Gastroesophageal sphincter (tissue), 3 donors: ENCODE measurements around the gene CYP27A1.

Experiments
- CTCF ChIP-seq, 4 experiments: fragments of 200-600 bp in 2 of 4; fragments of 450-650 bp in 2 of 4; sonication (generic) in 1 of 4; IDR thresholded peaks; one replicate each; pipeline ENCODE4 v1.5.1; 2017 to 2019; ENCODE audit warnings: antibody characterized with exemption in 4 of 4, mild to moderate bottlenecking in 2 of 4, moderate library complexity in 2 of 4
- POLR2A ChIP-seq, 2 donors: fragments of 450-650 bp; IDR thresholded peaks; one replicate each; pipeline ENCODE4 v1.6.1; 2017; ENCODE audit warnings: antibody characterized with exemption in 2 of 2, mild to moderate bottlenecking in 2 of 2, moderate library complexity in 1 of 2
- POLR2AphosphoS5 ChIP-seq: sonication (generic); formaldehyde crosslinking; IDR thresholded peaks from one replicate; pipeline ENCODE4 v1.6.1; 2017; ENCODE audit warnings: antibody characterized with exemption

DNA sequence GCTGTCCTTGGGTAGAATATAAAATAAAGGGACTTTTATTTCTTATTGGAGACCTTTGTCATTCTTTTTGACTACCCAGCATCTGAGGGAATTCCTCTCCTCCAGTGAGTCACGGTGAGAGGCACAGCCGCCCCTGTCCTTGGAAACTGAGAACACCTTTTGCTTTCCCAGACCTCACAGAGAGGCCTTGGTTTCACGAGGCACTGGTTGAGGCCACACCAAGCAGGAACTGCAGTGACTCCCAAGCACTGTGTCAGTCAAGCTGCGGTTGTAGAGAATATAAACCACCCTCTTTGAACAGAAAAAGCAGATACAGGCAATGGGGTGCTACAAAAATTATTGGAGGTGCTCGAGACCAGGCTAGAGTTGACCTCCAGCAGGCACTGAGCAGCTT is 33.3 kb downstream of the CYP27A1 start:
- TF ChIP-seq CTCF (IDR thresholded peaks at IDR 0.05) (no peak), POLR2AphosphoS5 (no peak), POLR2A (IDR thresholded peaks at IDR 0.05) (no peak)
